HepG2 (cell line): ENCODE measurements around the gene TCF3. TPM values are rescaled to one million over a fixed set of nuclear protein-coding genes. Genes with fewer than 3 reads are reported as not detected.
A peak's percentile ranks its signal among the peaks of the same experiment; 100 is the strongest.

ENCODE experiments used
- CAMTA2 ChIP-seq: sonication (generic); formaldehyde crosslinking; IDR thresholded peaks from 2 replicates; pipeline ENCODE4 v1.4.0; 2020; ENCODE audit warnings: mild to moderate bottlenecking, missing genetic modification reagents, borderline replicate concordance
- FUBP1 ChIP-seq: sonication (generic); formaldehyde crosslinking; IDR thresholded peaks from 2 replicates; pipeline ENCODE4 v1.5.1; 2020; ENCODE audit warnings: missing genetic modification reagents, mild to moderate bottlenecking, borderline replicate concordance
- GATAD1 ChIP-seq: IDR thresholded peaks from 2 replicates; pipeline ENCODE4 v1.6.1; 2016; ENCODE audit warnings: missing genetic modification reagents, missing compliant biosample characterization
- HOXA3 ChIP-seq: sonication (generic); formaldehyde crosslinking; IDR thresholded peaks from 2 replicates; pipeline ENCODE4 v1.5.0; 2020; ENCODE audit warnings: missing genetic modification reagents
- IRX3 ChIP-seq: sonication (generic); formaldehyde crosslinking; IDR thresholded peaks from 2 replicates; pipeline ENCODE4 v1.8.1; 2023; ENCODE audit warnings: mild to moderate bottlenecking, low read depth, missing genetic modification reagents, borderline replicate concordance
- JUN ChIP-seq: sonication (generic); formaldehyde crosslinking; IDR thresholded peaks from 2 replicates; pipeline ENCODE4 v1.4.0; 2020; ENCODE audit warnings: mild to moderate bottlenecking, missing genetic modification reagents
- KDM5A ChIP-seq: fragments of 200-600 bp; sonication (generic); IDR thresholded peaks from 2 replicates; pipeline ENCODE4 v1.7.0; 2018; ENCODE audit warnings: antibody characterized with exemption, mild to moderate bottlenecking, low read length, borderline replicate concordance
- TEAD3 ChIP-seq: optimal IDR thresholded peaks from 2 replicates; pipeline ENCODE3; 2016; ENCODE audit warnings: borderline replicate concordance
- ZNF556 ChIP-seq: sonication (generic); formaldehyde crosslinking; IDR thresholded peaks from 2 replicates; pipeline ENCODE4 v1.4.0; 2020; ENCODE audit warnings: mild to moderate bottlenecking, missing genetic modification reagents, borderline replicate concordance
- ZNF709 ChIP-seq: sonication (generic); formaldehyde crosslinking; IDR thresholded peaks from 2 replicates; pipeline ENCODE4 v1.5.0; 2020; ENCODE audit warnings: mild to moderate bottlenecking, missing genetic modification reagents
- ZNF747 ChIP-seq: sonication (generic); formaldehyde crosslinking; IDR thresholded peaks from 2 replicates; pipeline ENCODE4 v1.8.1; 2023; ENCODE audit warnings: missing genetic modification reagents, mild to moderate bottlenecking, borderline replicate concordance
- ZNF768 ChIP-seq: sonication (generic); formaldehyde crosslinking; IDR thresholded peaks from 2 replicates; pipeline ENCODE4 v1.4.0; 2020; ENCODE audit warnings: missing genetic modification reagents
- polyA plus RNA-seq, 8 experiments: library from polyadenylated mRNA; depleted of rRNA in 3 of 8; stranded (reverse) in 7 of 8; unstranded in 1 of 8; fragments of >200 nt; fragmentation: Illumina TruSeq in 4 of 8; extraction: Trizol in 4 of 8; gene quantifications; 2 replicates each; pipeline versions ENCODE4 v1.2.1 to v1.2.3, GENCODE V29; 2011 to 2016; ENCODE audit warnings: low read depth in 4 of 8, missing spikeins in 1 of 8, mixed read lengths in 1 of 8; ENCODE audit not compliant: insufficient read depth in 1 of 8
- total RNA-seq, 5 experiments: library from RNA; depleted of rRNA; stranded (reverse); fragments of >200 nt; fragmentation: Illumina TruSeq; extraction: Trizol; gene quantifications; 2 replicates each; pipeline ENCODE4 v1.2.3, GENCODE V29; 2016; ENCODE audit warnings: low read depth in 1 of 5
- TF ChIP-seq, protein P1 (sequence below): sonication (generic); formaldehyde crosslinking; IDR thresholded peaks from one replicate; pipeline ENCODE4 v1.5.1; 2020; ENCODE audit warnings: mild to moderate bottlenecking, missing genetic modification reagents; ENCODE audit errors: not compliant biosample characterization
- TF ChIP-seq, protein P2 (sequence below): IDR thresholded peaks from 2 replicates; pipeline ENCODE4 v1.6.1; 2016
- TF ChIP-seq, protein P3 (sequence below): sonication (generic); formaldehyde crosslinking; IDR thresholded peaks from 2 replicates; pipeline ENCODE4 v1.8.1; 2023; ENCODE audit warnings: mild to moderate bottlenecking, missing genetic modification reagents

TCF3 gene
- total and polyA plus RNA-seq, 2 of the 13 experiments (the other 11 are each of a cell fraction or from before 2014, with no cell fraction given), result 51.4 to 53.2 TPM

DNA sequence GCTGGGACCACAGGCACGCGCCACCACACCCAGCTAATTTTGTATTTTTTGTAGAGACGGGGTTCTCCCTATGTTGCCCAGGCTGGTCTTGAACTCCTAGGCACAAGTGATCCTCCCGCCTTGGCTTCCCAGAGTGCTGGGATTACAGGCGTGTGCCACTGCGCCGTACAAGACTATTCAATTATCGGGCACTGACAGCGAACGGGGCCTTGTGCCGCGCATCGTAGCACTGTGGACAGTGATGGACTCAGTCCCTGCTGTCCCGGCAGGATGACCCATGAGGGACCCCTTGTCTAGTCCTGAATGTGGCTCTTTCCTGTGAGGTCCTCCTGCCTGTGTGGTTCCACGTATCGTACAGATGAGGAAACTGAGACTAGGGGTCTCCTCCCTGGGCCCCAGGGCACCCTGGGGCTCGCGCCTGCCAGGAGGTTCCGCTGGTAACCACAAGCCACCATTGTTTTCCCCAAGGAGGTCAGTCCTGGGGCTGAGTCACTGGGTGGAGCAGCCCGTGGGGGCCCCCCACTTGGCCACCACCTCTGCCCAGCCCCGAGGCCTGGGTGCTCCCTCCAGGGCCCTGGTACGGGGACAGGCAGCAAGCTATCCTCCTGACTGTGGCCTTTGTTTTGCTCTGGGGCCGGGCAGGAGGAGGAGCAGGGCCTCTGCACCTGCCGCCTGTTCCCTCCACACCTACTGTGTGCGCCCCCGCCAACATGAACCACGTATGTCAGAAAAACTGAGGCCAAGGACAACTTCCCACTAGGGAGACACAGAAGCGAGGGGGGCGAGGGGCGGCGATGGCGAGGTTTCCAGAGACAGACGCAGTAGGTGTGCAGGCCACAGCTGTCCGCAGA lies 2.9 kb upstream of the TCF3 start (continued):
- TF ChIP-seq, protein P1, sequence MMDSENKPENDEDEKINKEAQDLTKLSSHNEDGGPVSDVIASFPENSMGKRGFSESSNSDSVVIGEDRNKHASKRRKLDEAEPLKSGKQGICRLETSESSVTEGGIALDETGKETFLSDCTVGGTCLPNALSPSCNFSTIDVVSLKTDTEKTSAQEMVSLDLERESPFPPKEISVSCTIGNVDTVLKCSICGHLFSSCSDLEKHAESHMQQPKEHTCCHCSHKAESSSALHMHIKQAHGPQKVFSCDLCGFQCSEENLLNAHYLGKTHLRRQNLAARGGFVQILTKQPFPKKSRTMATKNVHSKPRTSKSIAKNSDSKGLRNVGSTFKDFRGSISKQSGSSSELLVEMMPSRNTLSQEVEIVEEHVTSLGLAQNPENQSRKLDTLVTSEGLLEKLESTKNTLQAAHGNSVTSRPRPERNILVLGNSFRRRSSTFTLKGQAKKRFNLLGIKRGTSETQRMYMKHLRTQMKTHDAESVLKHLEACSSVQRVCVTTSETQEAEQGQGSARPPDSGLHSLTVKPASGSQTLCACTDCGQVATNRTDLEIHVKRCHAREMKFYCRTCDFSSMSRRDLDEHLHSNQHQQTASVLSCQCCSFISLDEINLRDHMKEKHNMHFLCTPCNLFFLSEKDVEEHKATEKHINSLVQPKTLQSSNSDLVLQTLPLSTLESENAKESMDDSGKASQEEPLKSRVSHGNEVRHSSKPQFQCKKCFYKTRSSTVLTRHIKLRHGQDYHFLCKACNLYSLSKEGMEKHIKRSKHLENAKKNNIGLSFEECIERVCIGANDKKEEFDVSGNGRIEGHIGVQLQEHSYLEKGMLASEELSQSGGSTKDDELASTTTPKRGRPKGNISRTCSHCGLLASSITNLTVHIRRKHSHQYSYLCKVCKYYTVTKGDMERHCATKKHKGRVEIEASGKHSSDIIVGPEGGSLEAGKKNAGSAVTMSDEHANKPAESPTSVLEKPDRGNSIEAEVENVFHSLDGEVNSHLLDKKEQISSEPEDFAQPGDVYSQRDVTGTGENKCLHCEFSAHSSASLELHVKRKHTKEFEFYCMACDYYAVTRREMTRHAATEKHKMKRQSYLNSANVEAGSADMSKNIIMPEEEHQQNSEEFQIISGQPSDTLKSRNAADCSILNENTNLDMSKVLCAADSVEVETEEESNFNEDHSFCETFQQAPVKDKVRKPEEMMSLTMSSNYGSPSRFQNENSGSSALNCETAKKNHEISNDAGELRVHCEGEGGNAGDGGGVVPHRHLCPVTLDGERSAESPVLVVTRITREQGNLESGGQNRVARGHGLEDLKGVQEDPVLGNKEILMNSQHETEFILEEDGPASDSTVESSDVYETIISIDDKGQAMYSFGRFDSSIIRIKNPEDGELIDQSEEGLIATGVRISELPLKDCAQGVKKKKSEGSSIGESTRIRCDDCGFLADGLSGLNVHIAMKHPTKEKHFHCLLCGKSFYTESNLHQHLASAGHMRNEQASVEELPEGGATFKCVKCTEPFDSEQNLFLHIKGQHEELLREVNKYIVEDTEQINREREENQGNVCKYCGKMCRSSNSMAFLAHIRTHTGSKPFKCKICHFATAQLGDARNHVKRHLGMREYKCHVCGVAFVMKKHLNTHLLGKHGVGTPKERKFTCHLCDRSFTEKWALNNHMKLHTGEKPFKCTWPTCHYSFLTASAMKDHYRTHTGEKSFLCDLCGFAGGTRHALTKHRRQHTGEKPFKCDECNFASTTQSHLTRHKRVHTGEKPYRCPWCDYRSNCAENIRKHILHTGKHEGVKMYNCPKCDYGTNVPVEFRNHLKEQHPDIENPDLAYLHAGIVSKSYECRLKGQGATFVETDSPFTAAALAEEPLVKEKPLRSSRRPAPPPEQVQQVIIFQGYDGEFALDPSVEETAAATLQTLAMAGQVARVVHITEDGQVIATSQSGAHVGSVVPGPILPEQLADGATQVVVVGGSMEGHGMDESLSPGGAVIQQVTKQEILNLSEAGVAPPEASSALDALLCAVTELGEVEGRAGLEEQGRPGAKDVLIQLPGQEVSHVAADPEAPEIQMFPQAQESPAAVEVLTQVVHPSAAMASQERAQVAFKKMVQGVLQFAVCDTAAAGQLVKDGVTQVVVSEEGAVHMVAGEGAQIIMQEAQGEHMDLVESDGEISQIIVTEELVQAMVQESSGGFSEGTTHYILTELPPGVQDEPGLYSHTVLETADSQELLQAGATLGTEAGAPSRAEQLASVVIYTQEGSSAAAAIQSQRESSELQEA (CRISPR knock-in tag), result no peak
- TF ChIP-seq ZNF556 (CRISPR knock-in tag) (no peak), GATAD1 (CRISPR knock-in tag) (no peak), FUBP1 (no peak), HOXA3 (CRISPR knock-in tag) (0 out of 2 replicates have a peak, but pooled peaks have one; percentile 5), TEAD3 (CRISPR knock-in tag) (peak; percentile 17), JUN (CRISPR knock-in tag) (no peak), ZNF768 (CRISPR knock-in tag) (no peak), IRX3 (CRISPR knock-in tag) (no peak), CAMTA2 (no peak), KDM5A (no peak), ZNF709 (no peak), ZNF747 (no peak)
- TF ChIP-seq, protein P2, sequence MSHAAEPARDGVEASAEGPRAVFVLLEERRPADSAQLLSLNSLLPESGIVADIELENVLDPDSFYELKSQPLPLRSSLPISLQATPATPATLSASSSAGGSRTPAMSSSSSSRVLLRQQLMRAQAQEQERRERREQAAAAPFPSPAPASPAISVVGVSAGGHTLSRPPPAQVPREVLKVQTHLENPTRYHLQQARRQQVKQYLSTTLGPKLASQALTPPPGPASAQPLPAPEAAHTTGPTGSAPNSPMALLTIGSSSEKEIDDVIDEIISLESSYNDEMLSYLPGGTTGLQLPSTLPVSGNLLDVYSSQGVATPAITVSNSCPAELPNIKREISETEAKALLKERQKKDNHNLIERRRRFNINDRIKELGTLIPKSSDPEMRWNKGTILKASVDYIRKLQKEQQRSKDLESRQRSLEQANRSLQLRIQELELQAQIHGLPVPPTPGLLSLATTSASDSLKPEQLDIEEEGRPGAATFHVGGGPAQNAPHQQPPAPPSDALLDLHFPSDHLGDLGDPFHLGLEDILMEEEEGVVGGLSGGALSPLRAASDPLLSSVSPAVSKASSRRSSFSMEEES, result no peak
- TF ChIP-seq, protein P3, sequence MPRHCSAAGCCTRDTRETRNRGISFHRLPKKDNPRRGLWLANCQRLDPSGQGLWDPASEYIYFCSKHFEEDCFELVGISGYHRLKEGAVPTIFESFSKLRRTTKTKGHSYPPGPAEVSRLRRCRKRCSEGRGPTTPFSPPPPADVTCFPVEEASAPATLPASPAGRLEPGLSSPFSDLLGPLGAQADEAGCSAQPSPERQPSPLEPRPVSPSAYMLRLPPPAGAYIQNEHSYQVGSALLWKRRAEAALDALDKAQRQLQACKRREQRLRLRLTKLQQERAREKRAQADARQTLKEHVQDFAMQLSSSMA, result no peak
